RWPE2 (cell line): ENCODE data around the gene LMBR1.
"Not testable (repeated sequence)": the region's sequence is repeated elsewhere in the genome, so short reads cannot be mapped to it uniquely, and the experiment has no call there.

ENCODE experiments used
- ATAC-seq: fragments of 200-7000 bp; cut with Tn5 transposase; 3 replicates; pipeline ENCODE4 v1.9.1; 2021; ENCODE audit warnings: low read depth
- DNase-seq: peaks from one replicate; pipeline ENCODE4 v3.0.0-alpha.2; 2020; ENCODE audit warnings: low spot score
- H3K27ac ChIP-seq: fragments of 450-650 bp; 2 replicates; pipeline ENCODE4 v1.5.1; 2017; ENCODE audit warnings: mild to moderate bottlenecking; ENCODE audit not compliant: poor library complexity, severe bottlenecking
- H3K27me3 ChIP-seq: fragments of 250-450 bp; sonication (Bioruptor Pico); 2 replicates; pipeline ENCODE4 v1.5.1; 2021; ENCODE audit warnings: mild to moderate bottlenecking, moderate library complexity; ENCODE audit not compliant: insufficient read depth, poor library complexity, severe bottlenecking
- H3K36me3 ChIP-seq: fragments of 250-450 bp; sonication (Bioruptor Pico); 2 replicates; pipeline ENCODE4 v1.5.1; 2020; ENCODE audit warnings: low read depth, mild to moderate bottlenecking, moderate library complexity
- H3K4me1 ChIP-seq: fragments of 250-450 bp; sonication (Bioruptor Pico); 2 replicates; pipeline ENCODE4 v1.5.1; 2021; ENCODE audit warnings: mild to moderate bottlenecking, moderate library complexity; ENCODE audit not compliant: insufficient read depth, poor library complexity, severe bottlenecking
- H3K4me3 ChIP-seq: fragments of 250-450 bp; sonication (Bioruptor Pico); 2 replicates; pipeline ENCODE4 v1.5.1; 2021; ENCODE audit warnings: mild to moderate bottlenecking, moderate library complexity; ENCODE audit not compliant: severe bottlenecking
- H3K9me3 ChIP-seq: fragments of 250-450 bp; sonication (Bioruptor Pico); 2 replicates; pipeline ENCODE4 v1.5.1; 2021; ENCODE audit warnings: mild to moderate bottlenecking, moderate library complexity; ENCODE audit not compliant: severe bottlenecking
- TF ChIP-seq, protein P1 (sequence below): fragments of 450-650 bp; IDR thresholded peaks from one replicate; pipeline ENCODE4 v1.5.1; 2017; ENCODE audit warnings: mild to moderate bottlenecking, moderate library complexity; ENCODE audit not compliant: poor library complexity, severe bottlenecking

LMBR1 gene

DNA sequence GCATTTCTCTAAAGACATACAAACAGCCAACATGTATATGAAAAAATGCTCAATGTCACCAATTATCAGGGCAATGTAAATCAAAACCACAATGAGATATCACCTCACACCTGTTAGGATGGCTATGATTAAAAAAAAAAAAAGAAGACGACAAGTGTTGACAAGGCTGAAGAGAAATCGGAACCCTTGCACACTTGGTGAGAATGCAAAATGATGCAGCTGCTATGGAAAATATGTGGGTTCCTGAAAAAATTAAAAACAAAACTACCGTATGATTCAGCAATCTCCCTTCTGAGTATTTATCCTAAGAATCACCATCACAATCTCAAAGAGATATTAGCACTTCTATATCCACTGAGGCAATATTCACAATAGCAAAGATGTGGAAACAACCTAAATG lies 11.3 kb downstream of the LMBR1 start:
- DNase-seq (no peak), ATAC-seq (no peak)

DNA sequence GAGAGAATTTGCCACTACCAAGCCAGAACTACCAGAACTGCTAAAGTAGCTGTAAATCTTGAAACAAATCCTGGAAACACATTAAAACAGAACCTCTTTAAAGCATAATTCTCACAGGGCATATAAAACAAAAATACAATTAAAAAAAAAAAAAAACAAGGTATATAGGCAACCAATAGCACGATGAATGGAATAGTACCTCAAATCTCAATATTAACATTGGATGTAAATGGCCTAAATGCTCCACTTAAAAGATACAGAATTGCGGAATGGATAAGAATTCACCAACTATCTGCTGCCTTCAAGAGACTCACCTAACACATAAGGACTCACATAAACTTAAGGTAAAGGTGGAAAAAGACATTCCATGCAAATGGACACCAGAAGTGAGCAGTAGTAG lies 17.2 kb downstream of the LMBR1 start:
- Histone ChIP-seq H3K4me1 (no peaks in the 10 kb centered on the region), H3K27ac (no peak overlapping the region), H3K27me3 (no peaks in the 10 kb centered on the region), H3K36me3 (no peaks in the 10 kb centered on the region), H3K4me3 (no peak overlapping the region), H3K9me3 (no peaks in the 10 kb centered on the region)
- TF ChIP-seq, protein P1, sequence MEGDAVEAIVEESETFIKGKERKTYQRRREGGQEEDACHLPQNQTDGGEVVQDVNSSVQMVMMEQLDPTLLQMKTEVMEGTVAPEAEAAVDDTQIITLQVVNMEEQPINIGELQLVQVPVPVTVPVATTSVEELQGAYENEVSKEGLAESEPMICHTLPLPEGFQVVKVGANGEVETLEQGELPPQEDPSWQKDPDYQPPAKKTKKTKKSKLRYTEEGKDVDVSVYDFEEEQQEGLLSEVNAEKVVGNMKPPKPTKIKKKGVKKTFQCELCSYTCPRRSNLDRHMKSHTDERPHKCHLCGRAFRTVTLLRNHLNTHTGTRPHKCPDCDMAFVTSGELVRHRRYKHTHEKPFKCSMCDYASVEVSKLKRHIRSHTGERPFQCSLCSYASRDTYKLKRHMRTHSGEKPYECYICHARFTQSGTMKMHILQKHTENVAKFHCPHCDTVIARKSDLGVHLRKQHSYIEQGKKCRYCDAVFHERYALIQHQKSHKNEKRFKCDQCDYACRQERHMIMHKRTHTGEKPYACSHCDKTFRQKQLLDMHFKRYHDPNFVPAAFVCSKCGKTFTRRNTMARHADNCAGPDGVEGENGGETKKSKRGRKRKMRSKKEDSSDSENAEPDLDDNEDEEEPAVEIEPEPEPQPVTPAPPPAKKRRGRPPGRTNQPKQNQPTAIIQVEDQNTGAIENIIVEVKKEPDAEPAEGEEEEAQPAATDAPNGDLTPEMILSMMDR: no peak
- ATAC-seq (no peak), DNase-seq (no peak)

More for the DNA sequence above, 11.3 kb downstream of the LMBR1 start:
- no peak overlapping the region for H3K4me3 ChIP-seq
- peaks cover under 1% of the 10 kb centered on the region; the same call in 1 of the 2 replicates for H3K36me3 ChIP-seq
- H3K4me1 ChIP-seq: no peaks in the 10 kb centered on the region
- no peak overlapping the region for H3K27ac ChIP-seq
- H3K9me3 ChIP-seq: no peaks in the 10 kb centered on the region
- TF ChIP-seq, protein P1: no peak
- H3K27me3 ChIP-seq: no peaks in the 10 kb centered on the region

DNA sequence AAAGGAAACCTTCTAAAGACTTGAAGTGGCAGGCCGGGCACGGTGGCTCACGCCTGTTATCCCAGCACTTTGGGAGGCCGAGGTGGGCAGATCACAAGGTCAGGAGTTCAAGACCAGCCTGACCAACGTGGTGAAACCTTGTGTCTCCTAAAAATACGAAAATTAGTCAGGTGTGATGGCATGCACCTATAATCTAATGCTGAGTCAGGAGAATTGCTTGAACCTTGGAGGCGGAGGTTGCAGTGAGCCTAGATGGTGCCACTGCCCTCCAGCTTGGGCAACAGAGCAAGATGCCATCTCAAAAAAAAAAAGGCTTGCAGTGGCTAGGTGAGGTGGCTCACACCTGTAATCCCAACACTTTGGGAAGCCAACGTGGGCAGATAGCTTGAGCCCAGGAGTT lies 24.6 kb downstream of the LMBR1 start:
- not testable (repeated sequence) for ATAC-seq, H3K4me3 ChIP-seq, H3K36me3 ChIP-seq, H3K9me3 ChIP-seq, DNase-seq, H3K4me1 ChIP-seq, H3K27me3 ChIP-seq, H3K27ac ChIP-seq

DNA sequence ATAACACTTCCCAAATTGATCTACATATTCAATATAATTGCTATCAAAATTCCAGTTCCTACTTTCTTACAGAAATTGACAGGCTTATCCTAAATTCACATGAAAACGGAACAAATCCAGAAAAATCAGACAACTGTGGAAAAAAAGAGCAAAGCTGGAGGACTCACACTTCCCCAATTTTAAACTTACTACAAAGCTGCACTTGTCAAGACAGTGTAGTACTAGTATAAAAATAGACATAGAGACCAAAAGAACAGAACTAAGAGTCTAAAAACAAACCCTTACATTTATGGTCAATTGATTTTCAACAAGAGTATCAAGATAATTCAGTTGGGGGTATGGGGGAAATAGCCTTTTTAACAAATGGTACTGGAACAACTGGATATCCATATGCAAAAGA lies 27.5 kb downstream of the LMBR1 start:
- H3K4me3 ChIP-seq: no peak overlapping the region
- H3K36me3 ChIP-seq: peaks cover 4% of the 10 kb centered on the region; the same call in 1 of the 2 replicates
- H3K27ac ChIP-seq: no peak overlapping the region
- H3K9me3 ChIP-seq: peaks cover 4% of the 10 kb centered on the region
- H3K27me3 ChIP-seq: no peaks in the 10 kb centered on the region
- H3K4me1 ChIP-seq: no peaks in the 10 kb centered on the region
- DNase-seq (no peak), ATAC-seq (no peak)
- TF ChIP-seq, protein P1: no peak

DNA sequence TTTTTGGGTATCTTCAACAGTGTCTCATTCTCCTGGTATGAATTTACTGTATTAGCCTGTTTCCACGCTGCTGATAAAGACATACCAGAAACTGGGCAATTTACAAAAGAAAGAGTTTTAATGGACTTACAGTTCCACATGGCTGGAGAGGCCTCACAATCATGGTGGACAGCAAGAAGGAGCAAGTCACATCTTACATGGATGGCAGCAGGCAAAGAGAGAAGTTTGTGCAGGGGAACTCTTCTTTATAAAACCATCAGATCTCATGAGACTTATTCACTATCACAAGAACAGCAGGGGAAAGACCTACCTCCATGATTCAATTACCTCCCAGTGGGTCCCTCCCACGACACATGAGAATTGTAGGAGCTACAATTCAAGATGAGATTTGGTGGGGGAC lies 31.0 kb downstream of the LMBR1 start:
- ATAC-seq, H3K4me3 ChIP-seq, H3K27me3 ChIP-seq, H3K4me1 ChIP-seq, DNase-seq, H3K27ac ChIP-seq: not testable (repeated sequence)
- Histone ChIP-seq H3K9me3 (peaks cover 13% of the 10 kb centered on the region), H3K36me3 (peaks cover 13% of the 10 kb centered on the region)

DNA sequence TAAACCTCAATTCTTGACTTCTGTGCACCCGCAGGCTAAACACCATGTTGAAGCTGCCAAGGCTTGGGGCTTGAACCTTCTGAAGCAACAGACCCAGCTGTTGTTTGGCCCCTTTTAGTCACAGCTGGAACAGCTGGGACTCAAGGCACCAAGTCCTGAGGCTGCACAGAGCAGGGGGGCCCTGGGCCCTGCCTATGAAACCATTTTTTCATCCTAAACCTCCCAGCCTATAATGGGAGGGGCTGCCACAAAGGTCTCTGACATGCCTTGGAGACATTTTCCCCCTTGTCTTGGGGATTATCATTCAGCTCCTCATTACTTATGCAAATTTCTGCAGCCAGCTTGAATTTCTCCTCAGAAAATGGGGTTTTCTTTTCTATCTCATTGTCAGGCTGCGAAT lies 31.8 kb downstream of the LMBR1 start:
- DNase-seq (no peak), ATAC-seq (no peak)
- TF ChIP-seq, protein P1: no peak
- H3K9me3 ChIP-seq: peaks cover 13% of the 10 kb centered on the region
- H3K4me3 ChIP-seq: no peak overlapping the region
- H3K36me3 ChIP-seq: peaks cover 13% of the 10 kb centered on the region
- H3K27ac ChIP-seq: no peak overlapping the region
- H3K4me1 ChIP-seq: no peaks in the 10 kb centered on the region
- no peaks in the 10 kb centered on the region for H3K27me3 ChIP-seq

DNA sequence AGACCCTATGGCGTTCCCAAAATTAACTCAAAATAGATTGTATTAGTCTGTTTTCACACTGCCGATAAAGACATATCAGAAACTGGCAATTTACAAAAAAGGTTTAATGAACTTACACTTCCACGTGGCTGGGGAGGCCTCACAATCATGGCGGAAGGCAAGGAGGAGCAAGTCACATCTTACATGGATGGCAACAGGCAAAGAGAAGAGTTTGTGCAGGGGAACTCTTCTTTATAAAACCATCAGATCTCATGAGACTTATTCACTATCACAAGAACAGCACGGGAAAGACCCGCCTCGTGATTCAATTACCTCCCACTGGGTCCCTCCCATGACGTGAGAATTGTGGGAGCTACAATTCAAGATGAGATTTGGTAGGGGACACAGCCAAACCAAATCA lies 32.9 kb downstream of the LMBR1 start:
- H3K27ac ChIP-seq, DNase-seq, H3K4me3 ChIP-seq, H3K27me3 ChIP-seq, ATAC-seq, H3K4me1 ChIP-seq: not testable (repeated sequence)
- peaks cover 13% of the 10 kb centered on the region for H3K9me3 ChIP-seq
- peaks cover 13% of the 10 kb centered on the region for H3K36me3 ChIP-seq
